Lung (tissue), 12 donors: ENCODE data around the gene GALNT5. TPM values are rescaled to one million over a fixed set of nuclear protein-coding genes. Genes with fewer than 3 reads are reported as not detected.
A peak's percentile ranks its signal among the peaks of the same experiment; 100 is the strongest.

ENCODE experiments used
- ATAC-seq: fragments of 200-7000 bp; cut with Tn5 transposase; one replicate; pipeline ENCODE4 v1.9.1; 2020; ENCODE audit warnings: moderate number of reproducible peaks; ENCODE audit not compliant: insufficient read depth, low FRiP score
- DNase-seq, 3 donors: peaks; one replicate each; pipeline ENCODE4 v3.0.0-alpha.2; 2013 to 2017
- H3K27ac ChIP-seq, 2 donors: one replicate each; pipeline ENCODE4 v1.5.1; 2013; ENCODE audit warnings: mild to moderate bottlenecking in 2 of 2, moderate library complexity in 2 of 2, control low read depth in 1 of 2, inconsistent platforms in 1 of 2, low read depth in 1 of 2, low read length in 1 of 2
- H3K27me3 ChIP-seq, 3 donors: one replicate each; pipeline ENCODE4 v1.5.1; 2013; ENCODE audit warnings: low read length in 2 of 3; ENCODE audit not compliant: control insufficient read depth in 3 of 3, insufficient read depth in 3 of 3
- H3K36me3 ChIP-seq, 4 donors: one replicate each; pipeline ENCODE4 v1.5.1; 2013; ENCODE audit warnings: low read length in 4 of 4, mild to moderate bottlenecking in 1 of 4, moderate library complexity in 1 of 4; ENCODE audit not compliant: control insufficient read depth in 4 of 4, insufficient read depth in 4 of 4
- H3K4me1 ChIP-seq, 5 donors: one replicate each; pipeline ENCODE4 v1.5.1; 2013; ENCODE audit warnings: low read length in 5 of 5, mild to moderate bottlenecking in 2 of 5, moderate library complexity in 1 of 5; ENCODE audit not compliant: control insufficient read depth in 5 of 5, insufficient read depth in 5 of 5
- H3K4me3 ChIP-seq: one replicate; pipeline ENCODE4 v1.5.1; 2013; ENCODE audit warnings: mild to moderate bottlenecking, control low read depth, moderate library complexity
- H3K9ac ChIP-seq, 2 donors: one replicate each; pipeline ENCODE4 v1.5.1; 2013; ENCODE audit warnings: low read length in 2 of 2, control low read depth in 1 of 2; ENCODE audit not compliant: insufficient read depth in 1 of 2
- H3K9me3 ChIP-seq, 4 donors: one replicate each; pipeline ENCODE4 v1.5.1; 2013; ENCODE audit warnings: low read length in 3 of 4, mild to moderate bottlenecking in 1 of 4, moderate library complexity in 1 of 4; ENCODE audit not compliant: control insufficient read depth in 4 of 4, insufficient read depth in 3 of 4
- CTCF ChIP-seq: IDR thresholded peaks from 2 replicates; pipeline ENCODE4 v1.5.1; 2012; ENCODE audit warnings: mild to moderate bottlenecking; ENCODE audit errors: control extremely low read depth, extremely low read depth
- WGBS, 2 donors: extraction: QIAGEN DNeasy Blood & Tissue Kit; methylation state at CpG; one replicate each; pipeline ENCODE4 v1.1.7; 2013; 5-methylcytosine and 5-hydroxymethylcytosine counted together
- polyA plus RNA-seq, 2 donors: library from polyadenylated mRNA; stranded (reverse); fragments of 200-250 nt; gene quantifications; one replicate each; pipeline ENCODE4 v1.2.1, GENCODE V29; 2013
- total RNA-seq, 2 donors: library from RNA; depleted of rRNA in 1 of 2; stranded (reverse); fragments of >200 nt in 1 of 2; gene quantifications; one replicate each; pipeline ENCODE4 v1.2.1, GENCODE V29; 2014 to 2021
- donor health status: control.
- donor health status: control.
- donor health status: Bipolar disorder and iron deficiency.
- donor health status: healthy.
- donor health status: DM: yes; HTN: yes; CAD: no.

Gene GALNT5
- total and polyA plus RNA-seq, 4 donors, result 3.8 to 35.9 (median 10.3) TPM

DNA sequence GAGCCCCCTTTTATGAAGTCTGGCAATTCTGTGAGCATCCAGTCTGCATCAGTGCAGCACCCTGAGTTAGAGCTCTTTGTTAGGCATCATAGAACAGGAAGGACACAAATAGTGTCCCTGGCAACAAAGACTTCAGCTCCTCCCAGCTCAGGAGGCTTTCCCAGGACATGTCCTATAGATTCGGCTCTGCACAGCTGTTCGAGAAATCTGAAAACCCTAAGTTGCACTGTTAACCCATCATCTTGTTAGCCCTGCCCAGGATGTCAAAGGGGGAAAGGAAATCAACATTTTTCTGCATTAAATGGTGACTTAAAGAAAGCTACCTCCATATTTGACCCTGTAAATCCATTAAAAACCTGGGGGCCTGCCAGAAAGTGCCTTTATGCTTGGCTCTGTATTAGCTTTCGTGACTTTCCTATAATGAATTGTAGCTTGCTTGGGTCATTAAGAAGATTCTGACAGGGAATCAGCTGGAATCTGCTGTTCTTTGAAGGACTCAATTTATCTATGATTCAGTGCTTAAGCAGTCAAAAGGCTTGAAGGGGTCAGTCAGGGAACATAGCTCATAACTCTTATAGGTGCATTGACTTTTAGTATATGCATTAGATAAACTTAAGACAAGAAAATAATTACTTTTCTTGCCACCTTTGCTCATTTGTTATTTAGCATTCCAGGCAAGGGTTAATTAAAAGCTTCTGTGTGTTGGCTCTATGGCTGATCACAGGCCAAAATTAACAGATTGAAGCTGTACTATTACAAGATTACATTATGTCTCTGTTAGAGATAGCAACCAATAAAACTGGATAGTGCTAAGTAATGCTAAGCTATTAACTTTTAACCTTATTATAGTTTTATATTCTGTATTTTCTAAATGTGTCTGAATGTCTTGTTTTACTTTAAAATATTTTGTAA lies 47.6 kb downstream of the GALNT5 start:
- H3K27me3 ChIP-seq, result no peaks in the 10 kb centered on the region
- no peak for ATAC-seq
- no peak overlapping the region for H3K27ac ChIP-seq
- no peaks in the 10 kb centered on the region for H3K9me3 ChIP-seq
- no peak overlapping the region for H3K9ac ChIP-seq
- 51 to 60% methylated on average over 3 of the region's 3 CpGs for WGBS, 2 donors
- DNase-seq, result peak; percentile 65 to 80 (median 76)
- no peaks in the 10 kb centered on the region for H3K36me3 ChIP-seq
- peaks cover 0 to 20% (median 4%) of the 10 kb centered on the region in 5 donors for H3K4me1 ChIP-seq
- H3K4me3 ChIP-seq, result no peak overlapping the region
- TF ChIP-seq CTCF, result no peak

DNA sequence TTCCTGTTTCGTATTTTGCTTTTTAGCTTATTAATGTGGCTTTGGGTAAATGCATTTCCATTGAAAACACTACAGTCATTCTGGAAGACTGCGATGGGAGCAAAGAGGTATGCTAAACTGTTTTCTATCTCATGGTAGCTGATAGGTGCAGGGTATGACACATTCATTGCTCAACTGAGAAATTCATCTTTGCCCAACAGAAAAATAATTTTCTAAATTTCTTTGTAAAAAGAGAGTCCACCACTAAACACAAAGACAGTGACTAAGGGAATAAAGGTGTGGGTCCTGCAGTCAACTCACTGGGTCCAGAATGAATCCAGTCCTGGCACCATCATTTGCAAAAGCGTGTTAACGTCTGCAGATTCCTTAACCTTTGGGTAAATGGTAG lies 48.2 kb downstream of the GALNT5 start:
- H3K4me3 ChIP-seq, result no peak overlapping the region
- no peak for DNase-seq
- TF ChIP-seq CTCF, result no peak
- ATAC-seq, result no peak
- no peaks in the 10 kb centered on the region for H3K27me3 ChIP-seq
- no peak overlapping the region for H3K9ac ChIP-seq
- 90 to 92% methylated on average over 4 of the region's 4 CpGs for WGBS, 2 donors
- H3K4me1 ChIP-seq, result peaks cover 0 to 20% (median 4%) of the 10 kb centered on the region in 5 donors
- no peaks in the 10 kb centered on the region for H3K36me3 ChIP-seq
- no peak overlapping the region for H3K27ac ChIP-seq
- no peaks in the 10 kb centered on the region for H3K9me3 ChIP-seq

DNA sequence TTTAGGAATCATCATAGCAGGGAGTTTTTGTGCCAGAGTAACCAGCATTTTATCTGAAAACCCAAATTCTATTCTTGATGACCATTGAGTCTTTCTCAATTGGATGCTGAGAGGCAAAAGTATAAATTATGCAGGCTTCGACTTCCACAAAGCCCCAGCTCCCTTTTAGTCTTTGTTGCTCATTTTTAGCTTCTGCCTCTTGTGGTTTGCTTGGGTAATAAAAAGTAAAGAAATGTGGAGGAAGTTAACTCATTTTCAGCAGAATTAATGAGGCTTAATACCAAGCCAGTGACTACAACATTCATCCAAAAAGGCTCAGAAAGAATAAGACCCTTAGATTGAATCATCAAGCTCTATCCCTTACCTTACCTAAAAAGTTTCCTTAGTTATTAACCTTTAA lies 49.5 kb downstream of the GALNT5 start:
- H3K27ac ChIP-seq, result no peak overlapping the region
- whole genome bisulfite sequencing, 2 donors, result 21 to 61% methylated on average over 1 of the region's 1 CpG
- H3K27me3 ChIP-seq, result no peaks in the 10 kb centered on the region
- DNase-seq, result no peak
- peaks cover 0 to 20% (median 4%) of the 10 kb centered on the region in 5 donors for H3K4me1 ChIP-seq
- no peaks in the 10 kb centered on the region for H3K9me3 ChIP-seq
- H3K36me3 ChIP-seq, result no peaks in the 10 kb centered on the region
- TF ChIP-seq CTCF, result no peak
- no peak overlapping the region for H3K4me3 ChIP-seq
- no peak overlapping the region for H3K9ac ChIP-seq
- no peak for ATAC-seq
